Subcutaneous adipose tissue (tissue), 4 donors: ENCODE data around the gene ING3. TPM values are rescaled to one million over a fixed set of nuclear protein-coding genes. Genes with fewer than 3 reads are reported as not detected.

ENCODE experiments used
- total RNA-seq, 4 donors: library from RNA; depleted of rRNA; stranded (reverse); fragments of >200 nt; gene quantifications; one replicate each; pipeline ENCODE4 v1.1.0, GENCODE V29; 2016
- TF ChIP-seq, protein P1 (sequence below): fragments of 450-650 bp; IDR thresholded peaks from one replicate; pipeline ENCODE4 v1.5.1; 2016; ENCODE audit warnings: low read depth, mild to moderate bottlenecking, control low read depth, antibody characterized with exemption, moderate library complexity

The ING3 gene
- total RNA-seq, 4 donors from 2014 or later = 17.8 to 24.8 (median 18.2) TPM

GRCh38 chr7:120920591-120921274 is 29.8 kb upstream of the ING3 start:
- TF ChIP-seq, protein P1, sequence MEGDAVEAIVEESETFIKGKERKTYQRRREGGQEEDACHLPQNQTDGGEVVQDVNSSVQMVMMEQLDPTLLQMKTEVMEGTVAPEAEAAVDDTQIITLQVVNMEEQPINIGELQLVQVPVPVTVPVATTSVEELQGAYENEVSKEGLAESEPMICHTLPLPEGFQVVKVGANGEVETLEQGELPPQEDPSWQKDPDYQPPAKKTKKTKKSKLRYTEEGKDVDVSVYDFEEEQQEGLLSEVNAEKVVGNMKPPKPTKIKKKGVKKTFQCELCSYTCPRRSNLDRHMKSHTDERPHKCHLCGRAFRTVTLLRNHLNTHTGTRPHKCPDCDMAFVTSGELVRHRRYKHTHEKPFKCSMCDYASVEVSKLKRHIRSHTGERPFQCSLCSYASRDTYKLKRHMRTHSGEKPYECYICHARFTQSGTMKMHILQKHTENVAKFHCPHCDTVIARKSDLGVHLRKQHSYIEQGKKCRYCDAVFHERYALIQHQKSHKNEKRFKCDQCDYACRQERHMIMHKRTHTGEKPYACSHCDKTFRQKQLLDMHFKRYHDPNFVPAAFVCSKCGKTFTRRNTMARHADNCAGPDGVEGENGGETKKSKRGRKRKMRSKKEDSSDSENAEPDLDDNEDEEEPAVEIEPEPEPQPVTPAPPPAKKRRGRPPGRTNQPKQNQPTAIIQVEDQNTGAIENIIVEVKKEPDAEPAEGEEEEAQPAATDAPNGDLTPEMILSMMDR = no peak

- TF ChIP-seq, protein P1 = no peak
Measured at GRCh38 chr7:120924837-120925236, 25.7 kb upstream of the ING3 start.

DNA sequence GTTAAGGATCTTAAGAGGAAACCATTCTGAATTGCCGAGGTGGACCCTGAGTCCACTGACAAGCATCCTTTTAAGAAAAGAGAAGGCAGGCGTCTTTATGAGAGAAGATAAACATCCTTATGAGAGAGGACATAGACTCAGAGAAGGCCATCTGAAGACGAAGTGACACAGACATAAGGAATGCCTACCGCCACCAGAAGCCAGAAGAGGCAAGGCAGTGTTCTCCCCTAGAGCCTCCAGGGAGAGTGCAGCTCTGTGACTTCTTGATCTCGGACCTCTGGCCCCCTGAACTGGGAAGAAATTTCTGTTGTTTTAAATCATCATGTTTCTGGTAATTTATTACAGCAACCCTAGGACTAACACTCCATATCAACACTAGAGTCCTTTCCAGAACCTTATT is 25.2 kb upstream of the ING3 start:
- TF ChIP-seq, protein P1 = no peak

DNA sequence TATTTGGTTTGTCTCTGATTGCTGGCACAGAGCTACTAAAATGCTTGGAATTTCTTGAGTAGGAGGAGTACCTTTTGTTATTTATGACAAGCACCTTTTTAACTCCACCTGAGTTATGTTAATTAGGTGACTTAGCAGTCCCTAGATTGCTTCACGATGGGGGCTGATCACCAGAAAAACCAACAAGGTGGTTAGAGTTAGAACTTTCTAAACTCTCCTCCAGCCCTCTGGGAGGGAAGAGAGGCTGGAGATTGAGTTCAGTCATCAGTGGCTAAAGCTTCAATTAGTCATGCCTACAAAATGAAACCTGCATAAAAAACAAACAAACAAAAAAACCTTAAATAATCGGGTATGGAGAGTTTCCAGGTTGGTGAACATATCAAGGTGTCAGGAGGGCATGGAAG is 23.6 kb upstream of the ING3 start:
- TF ChIP-seq, protein P1 = no peak

DNA sequence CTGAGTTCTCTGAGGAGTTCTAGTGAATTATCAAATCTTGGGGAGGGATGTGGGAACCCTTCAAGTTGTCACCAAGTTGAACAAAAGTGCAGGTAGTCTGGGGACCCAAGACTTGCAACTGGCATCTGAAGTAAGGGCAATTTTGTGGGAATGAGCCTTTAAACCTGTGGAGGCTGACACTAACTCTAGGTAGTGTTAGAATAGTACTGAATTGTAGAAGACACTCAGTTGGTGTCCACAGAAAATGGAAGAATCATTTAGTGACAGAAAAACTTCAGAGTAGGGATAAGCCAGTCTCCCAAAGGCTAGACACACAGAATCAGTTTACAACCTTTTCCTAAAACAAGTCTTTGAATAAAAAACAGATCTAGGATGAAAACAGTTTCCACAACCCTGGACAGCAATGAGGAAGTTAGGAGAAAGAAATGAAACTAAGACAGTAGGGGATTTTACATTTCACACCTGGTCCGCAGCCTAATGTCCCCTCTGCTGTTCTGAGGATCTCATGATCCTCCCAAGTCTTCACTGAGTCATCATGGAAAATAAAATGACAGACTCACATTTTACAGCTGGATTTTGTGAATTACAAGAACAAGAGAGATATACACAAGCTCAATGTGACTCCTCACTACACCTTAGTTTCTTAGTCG is 23.0 kb upstream of the ING3 start:
- TF ChIP-seq, protein P1 = no peak

- TF ChIP-seq, protein P1 = no peak
Measured at GRCh38 chr7:120931243-120931642, 19.3 kb upstream of the ING3 start.

DNA sequence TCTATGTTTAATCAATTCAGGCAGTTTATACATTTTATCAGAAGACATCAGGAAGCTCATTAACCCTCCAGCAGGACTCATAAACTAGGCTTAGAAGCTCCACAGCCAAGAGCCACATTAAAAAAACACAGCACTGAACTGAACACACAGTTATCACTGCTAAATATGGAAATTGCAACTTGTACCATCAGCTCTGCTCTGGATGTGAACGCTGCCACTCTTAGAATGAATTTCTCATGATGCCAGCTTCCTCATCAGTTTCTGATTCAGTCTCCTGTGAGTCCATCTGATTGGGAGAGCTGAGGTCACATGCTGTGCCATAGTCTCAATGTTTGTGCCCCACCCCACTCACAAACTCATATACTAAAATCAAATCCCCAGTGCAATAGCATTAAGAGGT is 17.1 kb upstream of the ING3 start:
- TF ChIP-seq, protein P1 = no peak
